H1 (cell line): ENCODE data around the gene FAM9B. TPM values are rescaled to one million over a fixed set of nuclear protein-coding genes. Genes with fewer than 3 reads are reported as not detected.

ENCODE experiments used
- CTCF ChIA-PET: fragments of 300-600 bp; sonication (Branson Sonifier 250); formaldehyde crosslinking; loops from one replicate; lab custom pipeline; 2021; ENCODE audit not compliant: partially characterized antibody; lab: Charles Lee
- POLR2A ChIA-PET: fragments of 300-600 bp; sonication (Branson Sonifier 250); formaldehyde crosslinking; loops from one replicate; lab custom pipeline; 2021; ENCODE audit warnings: inconsistent platforms; ENCODE audit not compliant: partially characterized antibody; lab: Charles Lee
- DNase-seq, 2 experiments: peaks; one replicate each; pipeline versions ENCODE4 v3.0.0 to v3.0.0-alpha.2; 2010 to 2022; ENCODE audit warnings: low spot score in 2 of 2, low read depth in 1 of 2, mixed read lengths in 1 of 2
- FAIRE-seq: peaks from 2 replicates; lab custom pipeline; 2011; peaks lifted over from hg19 to GRCh38; lab: Jason Lieb, UNC
- H2AFZ ChIP-seq: 2 replicates; pipeline ENCODE4 v1.8.1; 2012; ENCODE audit warnings: low read length, inconsistent platforms
- H2AK5ac ChIP-seq: 2 replicates; pipeline ENCODE4 v1.6.1; 2013; ENCODE audit warnings: low read depth, low read length
- H2BK120ac ChIP-seq: replicated peaks from 2 replicates; pipeline ENCODE3; 2013; ENCODE audit warnings: low read depth, low read length, inconsistent platforms
- H2BK12ac ChIP-seq: 2 replicates; pipeline ENCODE4 v1.6.1; 2013; ENCODE audit warnings: low read depth, low read length
- H2BK15ac ChIP-seq: 2 replicates; pipeline ENCODE4 v1.6.1; 2013; ENCODE audit warnings: low read length
- H2BK20ac ChIP-seq: 2 replicates; pipeline ENCODE4 v1.6.1; 2013; ENCODE audit warnings: low read length
- H2BK5ac ChIP-seq: 2 replicates; pipeline ENCODE4 v1.6.1; 2013; ENCODE audit warnings: low read depth, low read length
- H3K14ac ChIP-seq: 2 replicates; pipeline ENCODE4 v1.6.1; 2013; ENCODE audit warnings: inconsistent platforms; ENCODE audit not compliant: insufficient read length
- H3K18ac ChIP-seq: 2 replicates; pipeline ENCODE4 v1.6.1; 2013; ENCODE audit warnings: low read length; ENCODE audit errors: extremely low read depth
- H3K23ac ChIP-seq: 2 replicates; pipeline ENCODE4 v1.6.1; 2013; ENCODE audit warnings: inconsistent platforms; ENCODE audit not compliant: insufficient read length
- H3K23me2 ChIP-seq: 2 replicates; pipeline ENCODE4 v1.6.1; 2013; ENCODE audit warnings: low read depth, low read length
- H3K27ac ChIP-seq: 2 replicates; pipeline ENCODE4 v1.6.1; 2011; ENCODE audit warnings: low read depth, low read length, inconsistent platforms
- H3K27me3 ChIP-seq, 4 experiments: replicated peaks in 1 of 4; 1 replicate in 1 of 4; 2 replicates in 3 of 4; pipeline versions ENCODE4 v1.6.1 to v1.8.1; 2011 to 2013; ENCODE audit warnings: low read length in 3 of 4, mild to moderate bottlenecking in 3 of 4, inconsistent platforms in 2 of 4, mixed read lengths in 2 of 4, moderate library complexity in 1 of 4; ENCODE audit not compliant: control insufficient read depth in 3 of 4, insufficient read depth in 3 of 4; ENCODE audit errors: extremely low read depth in 1 of 4
- H3K36me3 ChIP-seq, 4 experiments: 2 replicates each; pipeline versions ENCODE4 v1.6.1 to v1.8.1; 2011 to 2013; ENCODE audit warnings: mild to moderate bottlenecking in 4 of 4, low read length in 3 of 4, moderate library complexity in 2 of 4, control low read depth in 1 of 4, inconsistent platforms in 1 of 4; ENCODE audit not compliant: insufficient read depth in 4 of 4, control insufficient read depth in 2 of 4
- H3K4ac ChIP-seq: replicated peaks from 2 replicates; pipeline ENCODE3; 2013; ENCODE audit warnings: low read length, low read depth, mixed read lengths, inconsistent platforms; ENCODE audit not compliant: insufficient read length
- H3K4me1 ChIP-seq, 4 experiments: replicated peaks in 1 of 4; 1 replicate in 1 of 4; 2 replicates in 3 of 4; pipeline versions ENCODE4 v1.6.1 to v1.8.1; 2011 to 2013; ENCODE audit warnings: low read length in 3 of 4, inconsistent platforms in 2 of 4, mixed read lengths in 1 of 4; ENCODE audit not compliant: insufficient read depth in 4 of 4, control insufficient read depth in 3 of 4
- H3K4me2 ChIP-seq, 2 experiments: 2 replicates each; pipeline versions ENCODE4 v1.6.1 to v1.8.1; 2011 to 2013; ENCODE audit warnings: low read depth in 2 of 2, low read length in 2 of 2, control low read depth in 1 of 2, inconsistent platforms in 1 of 2, mild to moderate bottlenecking in 1 of 2; ENCODE audit not compliant: insufficient read depth in 1 of 2
- H3K4me3 ChIP-seq, 4 experiments: fragments of 200-600, 300-600 bp in 1 of 4; sonication (generic), shearing (Covaris generic), sonication (Bioruptor Twin) in 1 of 4; 2 replicates each; pipeline versions ENCODE4 v1.5.1 to v1.8.1; 2011 to 2016; ENCODE audit warnings: low read length in 4 of 4, low read depth in 3 of 4, control low read depth in 2 of 4, inconsistent platforms in 2 of 4, mild to moderate bottlenecking in 2 of 4, mixed read lengths in 1 of 4, moderate library complexity in 1 of 4; ENCODE audit not compliant: insufficient read depth in 2 of 4; ENCODE audit errors: extremely low read depth in 1 of 4
- H3K56ac ChIP-seq: replicated peaks from 2 replicates; pipeline ENCODE3; 2013; ENCODE audit warnings: low read depth, mild to moderate bottlenecking, mixed read lengths, low read length, inconsistent platforms; ENCODE audit not compliant: insufficient read length
- H3K79me1 ChIP-seq: 2 replicates; pipeline ENCODE4 v1.6.1; 2013; ENCODE audit warnings: low read depth, low read length, control low read depth
- H3K79me2 ChIP-seq, 2 experiments: 2 replicates each; pipeline versions ENCODE4 v1.6.1 to v1.8.1; 2012 to 2013; ENCODE audit warnings: low read length in 2 of 2, mild to moderate bottlenecking in 2 of 2, inconsistent platforms in 1 of 2; ENCODE audit not compliant: insufficient read depth in 2 of 2, control insufficient read depth in 1 of 2
- H3K9ac ChIP-seq, 4 experiments: replicated peaks in 1 of 4; 1 replicate in 1 of 4; 2 replicates in 3 of 4; pipeline versions ENCODE4 v1.6.1 to v1.8.1; 2011 to 2013; ENCODE audit warnings: low read depth in 3 of 4, low read length in 3 of 4, control low read depth in 2 of 4, mild to moderate bottlenecking in 2 of 4, moderate library complexity in 2 of 4, inconsistent platforms in 1 of 4; ENCODE audit errors: extremely low read depth in 1 of 4
- H3K9me3 ChIP-seq, 2 experiments: 2 replicates each; pipeline versions ENCODE4 v1.6.1 to v1.8.1; 2012 to 2013; ENCODE audit warnings: mild to moderate bottlenecking in 2 of 2, moderate library complexity in 2 of 2, control low read depth in 1 of 2, inconsistent platforms in 1 of 2, low read depth in 1 of 2, low read length in 1 of 2, mixed read lengths in 1 of 2; ENCODE audit not compliant: insufficient read depth in 2 of 2
- H4K20me1 ChIP-seq, 2 experiments: replicated peaks in 1 of 2; 2 replicates each; pipeline versions ENCODE3 to v1.8.1; 2011 to 2013; ENCODE audit warnings: inconsistent platforms in 2 of 2, low read length in 2 of 2, mild to moderate bottlenecking in 1 of 2; ENCODE audit not compliant: insufficient read depth in 2 of 2, control insufficient read depth in 1 of 2
- H4K5ac ChIP-seq: 2 replicates; pipeline ENCODE4 v1.6.1; 2013; ENCODE audit warnings: low read length, low read depth, mixed read lengths, inconsistent platforms; ENCODE audit not compliant: insufficient read length
- H4K8ac ChIP-seq: 2 replicates; pipeline ENCODE4 v1.8.0; 2013; ENCODE audit warnings: mild to moderate bottlenecking, moderate library complexity, low read length, inconsistent platforms; ENCODE audit not compliant: insufficient read depth; ENCODE audit errors: extremely low read depth
- H4K91ac ChIP-seq: replicated peaks from 2 replicates; pipeline ENCODE3; 2013; ENCODE audit warnings: low read length, mixed read lengths, inconsistent platforms; ENCODE audit not compliant: insufficient read length
- BACH1 ChIP-seq: IDR thresholded peaks from 2 replicates; pipeline ENCODE4 v1.6.1; 2012; ENCODE audit warnings: low read length, improper control_type of control experiment
- FOSL1 ChIP-seq: IDR thresholded peaks from 2 replicates; pipeline ENCODE4 v1.6.1; 2011; ENCODE audit warnings: mild to moderate bottlenecking, low read depth, low read length, moderate library complexity; ENCODE audit not compliant: insufficient read depth
- SIX5 ChIP-seq: IDR thresholded peaks from 2 replicates; pipeline ENCODE4 v1.6.1; 2011; ENCODE audit warnings: mild to moderate bottlenecking, low read depth, low read length
- SP1 ChIP-seq: IDR thresholded peaks from 2 replicates; pipeline ENCODE4 v1.6.1; 2011; ENCODE audit warnings: low read depth, low read length
- SP4 ChIP-seq: IDR thresholded peaks from 2 replicates; pipeline ENCODE4 v1.6.1; 2012; ENCODE audit warnings: low read length, inconsistent platforms
- TCF12 ChIP-seq: IDR thresholded peaks from 2 replicates; pipeline ENCODE4 v1.6.1; 2011; ENCODE audit warnings: low read depth, mild to moderate bottlenecking, low read length
- WGBS, 2 experiments: shearing (Covaris generic) in 1 of 2; methylation state at CpG; one replicate each; pipeline versions ENCODE4 v1.1.6 to v1.1.7; 2013 to 2015; ENCODE audit warnings: low lambda C conversion rate in 2 of 2, mixed read lengths in 2 of 2, inconsistent platforms in 1 of 2, low coverage in 1 of 2, missing lambda C conversion rate in 1 of 2; ENCODE audit not compliant: insufficient replicate concordance in 2 of 2, insufficient coverage in 1 of 2, insufficient read length in 1 of 2; ENCODE audit errors: extremely low coverage in 1 of 2, missing lambda C conversion rate in 1 of 2; 5-methylcytosine and 5-hydroxymethylcytosine counted together
- polyA plus RNA-seq, 7 experiments: library from polyadenylated mRNA; depleted of rRNA in 3 of 7; stranded (reverse) in 5 of 7; unstranded in 2 of 7; fragments of >200 nt in 5 of 7; fragments of 200-250 nt in 2 of 7; gene quantifications; 1 replicate in 5 of 7; 2 replicates in 1 of 7; 4 replicates in 1 of 7; pipeline versions ENCODE4 v1.2.1 to v1.2.3, GENCODE V29; 2011 to 2013; ENCODE audit warnings: missing spikeins in 2 of 7, mixed read lengths in 2 of 7
- total RNA-seq: library from RNA; stranded (reverse); fragmentation: NEBNext Ultra II Directional; extraction: Animal tissue kit (Norgen Biotek cat#: 25700); gene quantifications from 2 replicates; pipeline ENCODE4 v1.2.1, GENCODE V29; 2021
- TF ChIP-seq, protein P1 (sequence below): IDR thresholded peaks from 2 replicates; pipeline ENCODE4 v1.6.1; 2012; ENCODE audit warnings: inconsistent platforms

The FAM9B gene
- total and polyA plus RNA-seq, 2 of the 8 experiments (the other 6 are each of a cell fraction or from before 2014, with no cell fraction given) = not detected

DNA sequence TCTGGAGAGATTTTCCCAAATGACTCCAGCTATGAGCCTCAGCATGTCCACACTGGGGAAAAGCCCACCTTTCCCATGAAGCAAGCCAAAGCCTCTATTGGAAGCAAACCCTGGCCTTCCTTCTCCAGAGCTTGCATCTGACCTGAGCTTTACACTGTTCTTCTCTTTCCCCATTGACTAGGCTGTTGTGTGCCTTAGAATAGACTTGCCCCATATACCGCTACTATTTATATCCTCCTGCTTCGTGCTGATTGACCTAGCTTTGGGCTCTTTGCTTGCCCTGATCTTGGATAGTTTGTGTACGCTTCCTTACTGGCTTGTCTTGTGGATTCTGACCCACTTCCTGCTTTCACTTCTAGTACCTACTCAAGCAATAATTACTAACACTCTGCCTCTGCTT is 30.9 kb downstream of the FAM9B start:
- no peak overlapping the region for H2BK12ac ChIP-seq
- no peak overlapping the region for H2BK120ac ChIP-seq
- no peaks in the 10 kb centered on the region for H3K27me3 ChIP-seq
- no peak overlapping the region for H3K27ac ChIP-seq
- H3K23ac ChIP-seq = no peak overlapping the region
- FAIRE-seq (no peak), DNase-seq (no peak)
- H3K79me2 ChIP-seq = no peaks in the 10 kb centered on the region
- H3K4ac ChIP-seq = no peak overlapping the region
- H4K91ac ChIP-seq = no peak overlapping the region
- H3K36me3 ChIP-seq = no peaks in the 10 kb centered on the region
- no peaks in the 10 kb centered on the region for H3K79me1 ChIP-seq
- no peak overlapping the region for H2BK5ac ChIP-seq
- no peaks in the 10 kb centered on the region for H3K23me2 ChIP-seq
- no peak overlapping the region for H2BK20ac ChIP-seq
- H2BK15ac ChIP-seq = no peak overlapping the region
- CTCF ChIA-PET = no interaction called here
- H3K14ac ChIP-seq = no peak overlapping the region
- POLR2A ChIA-PET = no interaction called here
- H3K18ac ChIP-seq = no peak overlapping the region
- 0 out of 4 replicates have a peak, but pooled peaks cover 0 to 3% of the 10 kb centered on the region in 2 experiments for H3K9me3 ChIP-seq
- H3K4me3 ChIP-seq = no peak overlapping the region
- 81% methylated on average over 3 of the region's 3 CpGs; no CpG with 5 or more reads in 1 of the 2 experiments for WGBS, 2 experiments
- H2AK5ac ChIP-seq = no peak overlapping the region
- no peak overlapping the region for H2AFZ ChIP-seq
- H4K5ac ChIP-seq = no peak overlapping the region
- H4K8ac ChIP-seq = no peak overlapping the region; the same call in 1 of the 2 replicates
- H3K4me2 ChIP-seq = no peak overlapping the region
- H3K4me1 ChIP-seq = no peaks in the 10 kb centered on the region
- H3K56ac ChIP-seq = no peak overlapping the region
- H4K20me1 ChIP-seq = no peaks in the 10 kb centered on the region
- H3K9ac ChIP-seq = no peak overlapping the region
- TF ChIP-seq FOSL1 (no peak), BACH1 (no peak), TCF12 (no peak), SP1 (no peak), SIX5 (no peak), SP4 (no peak)
- TF ChIP-seq, protein P1, sequence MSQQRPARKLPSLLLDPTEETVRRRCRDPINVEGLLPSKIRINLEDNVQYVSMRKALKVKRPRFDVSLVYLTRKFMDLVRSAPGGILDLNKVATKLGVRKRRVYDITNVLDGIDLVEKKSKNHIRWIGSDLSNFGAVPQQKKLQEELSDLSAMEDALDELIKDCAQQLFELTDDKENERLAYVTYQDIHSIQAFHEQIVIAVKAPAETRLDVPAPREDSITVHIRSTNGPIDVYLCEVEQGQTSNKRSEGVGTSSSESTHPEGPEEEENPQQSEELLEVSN = no peak
